Liver (tissue), 9 donors: ENCODE data around the gene VGLL4. TPM values are rescaled to one million over a fixed set of nuclear protein-coding genes. Genes with fewer than 3 reads are reported as not detected.

Experiments used
- DNase-seq: peaks from one replicate; pipeline ENCODE4 v3.0.0-alpha.2; 2017; ENCODE audit warnings: low spot score
- H3K27ac ChIP-seq, 2 donors: one replicate each; pipeline ENCODE4 v1.7.0; 2013; ENCODE audit warnings: inconsistent platforms in 2 of 2, low read length in 2 of 2, control low read depth in 1 of 2, low read depth in 1 of 2, mild to moderate bottlenecking in 1 of 2
- H3K27me3 ChIP-seq, 4 donors: one replicate each; pipeline versions ENCODE4 v1.6.1 to v1.7.0; 2013; ENCODE audit warnings: low read length in 3 of 4, inconsistent platforms in 1 of 4, mild to moderate bottlenecking in 1 of 4, moderate library complexity in 1 of 4; ENCODE audit not compliant: control insufficient read depth in 4 of 4, insufficient read depth in 4 of 4
- H3K36me3 ChIP-seq, 4 donors: one replicate each; pipeline versions ENCODE4 v1.6.1 to v1.7.0; 2013; ENCODE audit warnings: low read length in 3 of 4, mild to moderate bottlenecking in 3 of 4, low read depth in 1 of 4, moderate library complexity in 1 of 4; ENCODE audit not compliant: control insufficient read depth in 4 of 4, insufficient read depth in 3 of 4
- H3K4me1 ChIP-seq, 4 donors: one replicate each; pipeline versions ENCODE4 v1.6.1 to v1.7.0; 2013; ENCODE audit warnings: low read length in 3 of 4, mild to moderate bottlenecking in 3 of 4, moderate library complexity in 1 of 4; ENCODE audit not compliant: control insufficient read depth in 4 of 4, insufficient read depth in 4 of 4
- H3K4me3 ChIP-seq, 3 donors: one replicate each; pipeline versions ENCODE4 v1.6.1 to v1.7.0; 2013; ENCODE audit warnings: low read length in 3 of 3, control low read depth in 1 of 3, low read depth in 1 of 3, mild to moderate bottlenecking in 1 of 3
- H3K9ac ChIP-seq, 2 donors: one replicate each; pipeline ENCODE4 v1.7.0; 2013; ENCODE audit warnings: low read length in 2 of 2, mild to moderate bottlenecking in 2 of 2, moderate library complexity in 2 of 2, control low read depth in 1 of 2, low read depth in 1 of 2
- H3K9me3 ChIP-seq, 4 donors: one replicate each; pipeline versions ENCODE4 v1.6.1 to v1.7.0; 2013; ENCODE audit warnings: low read length in 3 of 4; ENCODE audit not compliant: control insufficient read depth in 4 of 4
- ATF3 ChIP-seq: IDR thresholded peaks from 2 replicates; pipeline ENCODE4 v1.6.1; 2016; ENCODE audit warnings: antibody characterized with exemption
- CTCF ChIP-seq: fragments of 150-350 bp; IDR thresholded peaks from 2 replicates; pipeline ENCODE4 v1.5.1; 2017; ENCODE audit warnings: improper control_type of control experiment, low read depth, low read length; ENCODE audit not compliant: missing input control
- EGR1 ChIP-seq, 2 donors: IDR thresholded peaks; 2 replicates each; pipeline ENCODE4 v1.6.1; 2016 to 2018; ENCODE audit warnings: antibody characterized with exemption in 2 of 2, low read depth in 2 of 2
- FOXA1 ChIP-seq: IDR thresholded peaks from 2 replicates; pipeline ENCODE4 v1.6.1; 2016; ENCODE audit warnings: antibody characterized with exemption
- FOXA2 ChIP-seq: IDR thresholded peaks from 2 replicates; pipeline ENCODE4 v1.6.1; 2016; ENCODE audit warnings: antibody characterized with exemption
- GABPA ChIP-seq, 2 donors: IDR thresholded peaks in 1 of 2; conservative IDR thresholded peaks in 1 of 2; 2 replicates each; pipeline ENCODE4 v1.6.1; 2016; ENCODE audit warnings: antibody characterized with exemption in 2 of 2, mild to moderate bottlenecking in 1 of 2, moderate library complexity in 1 of 2
- HNF4A ChIP-seq, 2 donors: conservative IDR thresholded peaks; 2 replicates each; pipeline ENCODE4 v1.6.1; 2016; ENCODE audit warnings: antibody characterized with exemption in 2 of 2, mild to moderate bottlenecking in 2 of 2
- HNF4G ChIP-seq: IDR thresholded peaks from 2 replicates; pipeline ENCODE4 v1.6.1; 2016; ENCODE audit warnings: antibody characterized with exemption
- JUND ChIP-seq, 2 donors: IDR thresholded peaks; 2 replicates each; pipeline ENCODE4 v1.6.1; 2016; ENCODE audit warnings: antibody characterized with exemption in 2 of 2
- MAX ChIP-seq: IDR thresholded peaks from 2 replicates; pipeline ENCODE4 v1.6.1; 2016; ENCODE audit warnings: antibody characterized with exemption
- NR2F2 ChIP-seq: IDR thresholded peaks from 2 replicates; pipeline ENCODE4 v1.6.1; 2016; ENCODE audit warnings: antibody characterized with exemption
- RAD21 ChIP-seq, 2 donors: IDR thresholded peaks; 2 replicates each; pipeline ENCODE4 v1.6.1; 2016; ENCODE audit warnings: antibody characterized with exemption in 2 of 2, mild to moderate bottlenecking in 2 of 2
- RXRA ChIP-seq, 2 donors: IDR thresholded peaks; 2 replicates each; pipeline ENCODE4 v1.6.1; 2017 to 2018; ENCODE audit warnings: antibody characterized with exemption in 2 of 2, mild to moderate bottlenecking in 1 of 2
- TAF1 ChIP-seq: conservative IDR thresholded peaks from 2 replicates; pipeline ENCODE4 v1.6.1; 2016; ENCODE audit warnings: antibody characterized with exemption, mild to moderate bottlenecking
- ZBTB33 ChIP-seq: IDR thresholded peaks from 2 replicates; pipeline ENCODE4 v1.6.1; 2016; ENCODE audit warnings: antibody characterized with exemption
- WGBS: extraction: QIAGEN DNeasy Blood & Tissue Kit; methylation state at CpG from one replicate; pipeline ENCODE4 v1.1.7; 2013; 5-methylcytosine and 5-hydroxymethylcytosine counted together
- polyA plus RNA-seq, 2 donors: library from polyadenylated mRNA; stranded (reverse) in 1 of 2; unstranded in 1 of 2; fragments of 200-250 nt in 1 of 2; fragments of >200 nt in 1 of 2; fragmentation: Nextera tagmentation in 1 of 2; extraction: Ambion mirVana in 1 of 2; gene quantifications; one replicate each; pipeline versions ENCODE4 v1.2.1 to v1.2.3, GENCODE V29; 2013 to 2015
- total RNA-seq, 2 donors: library from RNA; depleted of rRNA; stranded (reverse); fragments of >200 nt; gene quantifications; one replicate each; pipeline ENCODE4 v1.2.3, GENCODE V29; 2014
- donor health status: healthy.
- donor health status: healthy.
- donor health status: healthy.
- donor health status: healthy.
- donor health status: healthy.

VGLL4 gene
- total and polyA plus RNA-seq, 4 donors, result 7.2 to 27.9 (median 13.0) TPM

GRCh38 chr3:11624704-11625375 is 18.9 kb downstream of the VGLL4 start:
- Histone ChIP-seq H3K27me3 (no peaks in the 10 kb centered on the region), H3K9me3 (no peaks in the 10 kb centered on the region), H3K4me1 (peaks cover 0 to 10% (median 6%) of the 10 kb centered on the region in 4 donors), H3K4me3 (no peak overlapping the region), H3K9ac (no peak overlapping the region), H3K27ac (no peak overlapping the region), H3K36me3 (no peaks in the 10 kb centered on the region)
- no peak for TF ChIP-seq ZBTB33
- TF ChIP-seq CTCF, result no peak
- no peak for TF ChIP-seq HNF4A (conservative IDR thresholded peaks at IDR 0.05)
- TF ChIP-seq GABPA (IDR thresholded peaks at IDR 0.05 in 1 of 2, conservative IDR thresholded peaks at IDR 0.05 in 1 of 2), result no peak
- no peak for TF ChIP-seq JUND (IDR thresholded peaks at IDR 0.05)
- TF ChIP-seq NR2F2, result no peak
- no peak for TF ChIP-seq FOXA1
- no peak for TF ChIP-seq FOXA2
- TF ChIP-seq MAX, result no peak
- no peak for TF ChIP-seq RXRA (IDR thresholded peaks at IDR 0.05)
- no peak for TF ChIP-seq EGR1 (IDR thresholded peaks at IDR 0.05; ENCODE audit: low read depth in 2 of 2)
- no peak for TF ChIP-seq HNF4G
- no peak for TF ChIP-seq TAF1
- TF ChIP-seq RAD21 (IDR thresholded peaks at IDR 0.05), result no peak
- TF ChIP-seq ATF3, result no peak
- 93% methylated on average over 7 of the region's 7 CpGs for WGBS
- DNase-seq, result no peak

GRCh38 chr3:11624161-11624560 is 19.6 kb downstream of the VGLL4 start:
- H3K9ac ChIP-seq, result no peak overlapping the region
- TF ChIP-seq GABPA (IDR thresholded peaks at IDR 0.05 in 1 of 2, conservative IDR thresholded peaks at IDR 0.05 in 1 of 2) (no peak), FOXA2 (no peak), FOXA1 (no peak), HNF4A (conservative IDR thresholded peaks at IDR 0.05) (no peak), EGR1 (IDR thresholded peaks at IDR 0.05; ENCODE audit: low read depth in 2 of 2) (no peak), MAX (no peak), ZBTB33 (no peak)
- no peak overlapping the region for H3K27ac ChIP-seq
- H3K36me3 ChIP-seq, result no peaks in the 10 kb centered on the region
- peaks cover 0 to 10% (median 6%) of the 10 kb centered on the region in 4 donors for H3K4me1 ChIP-seq
- H3K9me3 ChIP-seq, result no peaks in the 10 kb centered on the region
- DNase-seq, result no peak
- WGBS, result 84% methylated on average over 8 of the region's 8 CpGs
- H3K27me3 ChIP-seq, result no peaks in the 10 kb centered on the region
- no peak overlapping the region for H3K4me3 ChIP-seq
